ENCODE measurements around the gene CBX1. TPM values are rescaled to one million over a fixed set of nuclear protein-coding genes. Genes with fewer than 3 reads are reported as not detected.

The CBX1 gene
- total and polyA plus RNA-seq, 7 donors, result 26.6 to 69.6 (median 34.8) TPM

DNA sequence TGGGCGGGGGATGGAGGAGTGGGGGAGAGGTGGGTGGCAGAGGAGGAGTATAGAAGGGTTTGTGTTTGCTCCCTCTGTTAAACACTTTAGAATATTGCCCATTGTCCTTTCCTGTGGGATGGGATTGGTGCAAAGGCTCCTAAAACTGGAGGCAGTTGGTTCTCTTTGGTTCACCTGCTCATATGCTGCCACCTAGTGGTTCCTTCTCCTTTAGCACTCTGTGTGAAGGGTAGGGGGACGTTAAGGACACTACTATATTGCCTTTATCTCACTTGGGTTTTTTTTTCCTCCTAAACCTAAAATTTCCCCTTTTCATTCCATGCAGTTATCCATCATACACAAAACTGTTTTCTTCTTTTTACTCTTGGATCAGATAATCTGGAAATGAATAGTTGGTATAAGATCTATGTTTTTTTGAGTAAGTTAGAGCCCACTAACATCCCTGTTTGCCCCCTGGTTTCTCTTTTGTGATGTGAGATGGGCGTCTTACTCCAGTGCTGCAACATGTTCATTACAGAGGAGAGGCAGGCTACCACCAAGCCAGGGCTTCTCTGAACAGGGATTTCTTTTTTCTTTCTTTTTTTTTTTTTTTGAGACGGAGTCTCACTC lies 30.0 kb upstream of the CBX1 start:
- intact Hi-C loops (cut with DNase I), result loop anchor here (2.0 to 10.0 kb wide), 5 partner anchors 25 to 287 kb away; partner anchors contain the start of genes SCRN2 (in 1 of the 2) and SNX11 (in 1 of the 2)
- no peak for DNase-seq
- H3K36me3 ChIP-seq (ENCODE audit: insufficient read depth in 1 of 2, low read depth in 1 of 2), result peaks cover 0 to 6% of the 10 kb centered on the region in 2 donors
- no peak overlapping the region for H3K4me3 ChIP-seq
- no peaks in the 10 kb centered on the region for H3K9me3 ChIP-seq
- ATAC-seq, result peak; percentile 70 to 94 (median 86)
- WGBS, 3 donors, result 47 to 50% (median 47%) methylated on average over 4 of the region's 4 CpGs
- no peaks in the 10 kb centered on the region for H3K27me3 ChIP-seq (ENCODE audit: insufficient read depth in 3 of 3, low read length in 2 of 3)
- no peak overlapping the region for H3K27ac ChIP-seq
- no peaks in the 10 kb centered on the region for H3K4me1 ChIP-seq
- peak; percentile 90 for TF ChIP-seq CTCF (IDR thresholded peaks at IDR 0.05)

DNA sequence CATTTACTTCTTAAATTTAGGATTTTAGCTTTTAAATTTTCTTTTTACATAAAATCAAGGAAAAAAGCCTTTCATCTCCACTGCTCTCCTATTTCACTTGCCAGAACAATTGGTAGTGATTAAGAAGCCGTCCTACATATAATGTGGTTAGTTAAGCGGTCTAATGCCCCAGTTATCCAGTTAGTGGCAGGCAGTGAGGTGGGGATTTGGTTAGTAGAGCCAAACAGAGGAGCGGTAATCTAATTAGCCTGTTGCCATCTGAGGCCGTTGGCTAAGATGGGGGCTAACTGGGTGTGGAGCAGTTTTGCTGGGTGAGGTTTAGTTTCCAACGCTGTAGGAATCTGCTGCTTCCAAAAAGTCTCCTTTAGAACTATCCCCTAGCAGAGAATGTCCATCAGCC lies 28.7 kb upstream of the CBX1 start:
- ATAC-seq, result no peak

DNA sequence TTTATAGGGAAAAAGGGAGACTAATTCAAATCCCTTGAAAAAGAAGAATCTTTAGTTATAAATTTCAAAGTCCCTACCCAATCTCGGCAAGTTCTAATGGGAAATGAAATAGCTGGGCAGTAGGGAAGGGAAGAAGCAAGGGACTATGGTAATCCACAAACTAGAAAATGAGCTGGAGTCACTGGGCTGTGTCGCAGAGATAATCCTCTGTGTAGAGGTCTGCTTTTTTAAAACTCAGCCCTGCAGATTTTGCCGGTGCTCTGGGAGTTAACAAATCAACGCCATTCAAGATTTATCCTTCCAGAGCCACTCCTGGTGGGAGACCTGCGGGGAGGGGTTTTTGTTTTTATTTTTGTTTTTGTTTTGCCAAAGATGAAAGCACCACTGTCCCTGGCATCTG lies 27.1 kb upstream of the CBX1 start:
- H3K36me3 ChIP-seq (ENCODE audit: insufficient read depth in 1 of 2, low read depth in 1 of 2), result peaks cover 3 to 34% of the 10 kb centered on the region in 2 donors
- no peak for DNase-seq
- TF ChIP-seq CTCF (IDR thresholded peaks at IDR 0.05), result no peak
- 44 to 45% (median 44%) methylated on average over 5 of the region's 5 CpGs for WGBS, 3 donors
- no peak for ATAC-seq
- no peak overlapping the region for H3K27ac ChIP-seq
- H3K9me3 ChIP-seq, result no peaks in the 10 kb centered on the region
- H3K4me1 ChIP-seq, result no peaks in the 10 kb centered on the region
- H3K4me3 ChIP-seq, result no peak overlapping the region
- no peaks in the 10 kb centered on the region for H3K27me3 ChIP-seq (ENCODE audit: insufficient read depth in 3 of 3, low read length in 2 of 3)
- intact Hi-C loops (cut with DNase I), result loop anchor here in 1 of 2 donors (10.0 kb wide), 1 partner anchor 304 kb away; the partner anchor contains the start of gene OSBPL7

More for the DNA sequence above, 28.7 kb upstream of the CBX1 start:
- no peaks in the 10 kb centered on the region for H3K9me3 ChIP-seq
- no peak overlapping the region for H3K4me3 ChIP-seq
- TF ChIP-seq CTCF (IDR thresholded peaks at IDR 0.05), result no peak
- intact Hi-C loops (cut with DNase I), result loop anchor here (2.0 to 10.0 kb wide), 6 partner anchors 23 to 305 kb away; partner anchors contain the start of genes OSBPL7 (in 1 of the 2), SCRN2 (in 1 of the 2) and SNX11 (in 1 of the 2)
- DNase-seq, result no peak
- 53 to 75% (median 71%) methylated on average over 5 of the region's 5 CpGs for WGBS, 3 donors
- H3K4me1 ChIP-seq, result no peaks in the 10 kb centered on the region
- no peak overlapping the region for H3K27ac ChIP-seq
- H3K36me3 ChIP-seq (ENCODE audit: insufficient read depth in 1 of 2, low read depth in 1 of 2), result peaks cover 0 to 18% of the 10 kb centered on the region in 2 donors
- H3K27me3 ChIP-seq (ENCODE audit: insufficient read depth in 3 of 3, low read length in 2 of 3), result no peaks in the 10 kb centered on the region

GRCh38 chr17:48127371-48128051 lies 26.2 kb upstream of the CBX1 start:
- no peaks in the 10 kb centered on the region for H3K9me3 ChIP-seq
- TF ChIP-seq CTCF (IDR thresholded peaks at IDR 0.05), result no peak
- DNase-seq (no peak), ATAC-seq (peak in 1 of 4 donors; percentile 39)
- intact Hi-C loops (cut with DNase I), result loop anchor here in 1 of 2 donors (10.0 kb wide), 1 partner anchor 303 kb away; the partner anchor contains the start of gene OSBPL7
- no peaks in the 10 kb centered on the region for H3K27me3 ChIP-seq (ENCODE audit: insufficient read depth in 3 of 3, low read length in 2 of 3)
- no peak overlapping the region for H3K4me3 ChIP-seq
- no peak overlapping the region for H3K27ac ChIP-seq
- H3K4me1 ChIP-seq, result no peaks in the 10 kb centered on the region
- H3K36me3 ChIP-seq (ENCODE audit: insufficient read depth in 1 of 2, low read depth in 1 of 2), result peaks cover 3 to 42% of the 10 kb centered on the region in 2 donors
- WGBS, 3 donors, result 39 to 43% (median 40%) methylated on average over 9 of the region's 9 CpGs

Data from psoas muscle (tissue), 8 donors.